ENCODE measurements around the gene RASGEF1B. TPM values are rescaled to one million over a fixed set of nuclear protein-coding genes. Genes with fewer than 3 reads are reported as not detected.

RASGEF1B gene
- total and polyA plus RNA-seq, 9 of the 15 experiments (the other 6 are each of a cell fraction or from before 2014, with no cell fraction given) = 0.04 to 0.57 (median 0.22) TPM

DNA sequence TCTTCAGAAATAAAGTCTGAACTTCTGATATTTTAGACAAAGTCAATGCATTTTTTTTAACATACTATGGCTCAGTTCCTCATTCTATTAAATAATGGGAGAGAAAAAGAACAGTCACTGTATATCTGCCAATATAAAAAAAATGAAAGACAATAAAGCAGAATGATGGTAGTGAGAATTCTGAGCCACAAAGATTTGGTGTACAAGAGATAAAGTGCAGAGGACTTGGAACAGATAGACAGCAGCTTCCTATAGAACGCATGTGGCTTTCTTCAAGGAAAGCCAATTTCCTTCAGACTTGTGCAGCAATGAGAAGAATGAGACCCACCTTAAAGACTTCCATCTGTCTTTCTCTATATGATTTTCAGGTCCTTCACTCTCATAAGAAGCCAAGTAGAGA, 39.7 kb downstream of the RASGEF1B start (continued):
- TF ChIP-seq HLTF (IDR thresholded peaks at IDR 0.05) (no peak), BRF1 (IDR thresholded peaks at IDR 0.05; ENCODE audit: borderline replicate concordance, extremely low read depth, insufficient read length) (no peak), HDAC1 (IDR thresholded peaks at IDR 0.05) (no peak), ZNF57 (CRISPR knock-in tag; IDR thresholded peaks at IDR 0.05) (no peak)

DNA sequence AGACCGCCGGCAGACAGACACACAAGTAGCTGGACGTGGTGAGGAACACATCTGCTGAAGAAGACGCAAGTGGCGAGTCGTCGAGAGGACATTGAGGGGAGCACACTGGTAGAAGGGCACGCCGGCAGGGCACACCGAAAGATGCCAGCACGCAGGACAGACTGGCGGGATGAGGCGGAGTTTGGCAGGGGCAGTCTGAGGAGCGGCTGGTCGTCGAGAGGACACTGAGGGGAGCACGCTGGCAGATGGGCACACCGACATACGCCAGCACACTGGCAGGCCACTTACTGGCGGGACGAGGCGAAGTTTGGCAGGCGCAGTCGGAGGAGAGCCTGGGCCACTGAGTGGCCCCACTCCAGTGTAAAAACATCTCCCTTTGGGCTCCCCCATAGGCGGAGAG, 42.1 kb downstream of the RASGEF1B start:
- WGBS (ENCODE audit: insufficient coverage, low coverage, missing lambda C conversion rate) = 87% methylated on average over 20 of the region's 25 CpGs
- CTCF ChIA-PET (ENCODE audit: low intra/inter-chr PET ratio) = no interaction called here

More for the DNA sequence above, 42.1 kb downstream of the RASGEF1B start:
- intact Hi-C loops (cut with micrococcal nuclease) = no loop called here
- DNase-seq (ENCODE audit: extremely low read depth in 1 of 4, low spot score in 3 of 4) = no peak
- Histone ChIP-seq H4K20me1 (replicated peaks; ENCODE audit: control insufficient read depth, insufficient read depth, low read length) (no peaks in the 10 kb centered on the region), H3K9ac (ENCODE audit: insufficient read depth in 1 of 2, low read depth in 2 of 2, low read length in 2 of 2) (no peak overlapping the region), H3K4me3 (no peak overlapping the region), H3K27me3 (ENCODE audit: control insufficient read depth in 2 of 2, insufficient read depth in 2 of 2, low read length in 2 of 2) (no peaks in the 10 kb centered on the region), H3K9me3 (replicated peaks; ENCODE audit: control insufficient read depth, insufficient read depth, low read depth, low read length) (no peaks in the 10 kb centered on the region), H3K9me1 (ENCODE audit: control insufficient read depth, insufficient read depth, low read length) (no peaks in the 10 kb centered on the region), H2AFZ (ENCODE audit: low read depth, low read length) (no peak overlapping the region), H3K4me2 (ENCODE audit: insufficient read depth, low read length) (no peak overlapping the region), H3K79me2 (ENCODE audit: control insufficient read depth, insufficient read depth, low read length) (no peaks in the 10 kb centered on the region), H3K4me1 (replicated peaks in 1 of 2; ENCODE audit: control insufficient read depth in 2 of 2, insufficient read depth in 2 of 2, low read length in 2 of 2) (peaks cover 12 to 14% of the 10 kb centered on the region in 2 experiments; a peak in 4 of 5 replicates), H3K36me3 (ENCODE audit: control insufficient read depth, insufficient read depth, low read length) (no peaks in the 10 kb centered on the region), H3K27ac (ENCODE audit: extremely low read depth, low read depth, low read length) (no peak overlapping the region)
- FAIRE-seq = no peak
- TF ChIP-seq HNRNPK (IDR thresholded peaks at IDR 0.05; ENCODE audit: low read depth, low read length, poor library complexity, severe bottlenecking) (no peak), POLR2A (conservative IDR thresholded peaks at IDR 0.05) (no peak), ETV1 (tag; conservative IDR thresholded peaks at IDR 0.05; ENCODE audit: low read depth) (no peak), SAFB2 (IDR thresholded peaks at IDR 0.05; ENCODE audit: borderline replicate concordance, low read depth, low read length, severe bottlenecking) (no peak), KLF16 (IDR thresholded peaks at IDR 0.05) (no peak), ZNF699 (CRISPR knock-in tag; IDR thresholded peaks at IDR 0.05; ENCODE audit: insufficient replicate concordance) (no peak), SIX5 (IDR thresholded peaks at IDR 0.05; ENCODE audit: borderline replicate concordance in 1 of 2, insufficient read depth in 1 of 2, low read depth in 1 of 2, low read length in 2 of 2) (no peak)
- TF ChIP-seq, protein P1, sequence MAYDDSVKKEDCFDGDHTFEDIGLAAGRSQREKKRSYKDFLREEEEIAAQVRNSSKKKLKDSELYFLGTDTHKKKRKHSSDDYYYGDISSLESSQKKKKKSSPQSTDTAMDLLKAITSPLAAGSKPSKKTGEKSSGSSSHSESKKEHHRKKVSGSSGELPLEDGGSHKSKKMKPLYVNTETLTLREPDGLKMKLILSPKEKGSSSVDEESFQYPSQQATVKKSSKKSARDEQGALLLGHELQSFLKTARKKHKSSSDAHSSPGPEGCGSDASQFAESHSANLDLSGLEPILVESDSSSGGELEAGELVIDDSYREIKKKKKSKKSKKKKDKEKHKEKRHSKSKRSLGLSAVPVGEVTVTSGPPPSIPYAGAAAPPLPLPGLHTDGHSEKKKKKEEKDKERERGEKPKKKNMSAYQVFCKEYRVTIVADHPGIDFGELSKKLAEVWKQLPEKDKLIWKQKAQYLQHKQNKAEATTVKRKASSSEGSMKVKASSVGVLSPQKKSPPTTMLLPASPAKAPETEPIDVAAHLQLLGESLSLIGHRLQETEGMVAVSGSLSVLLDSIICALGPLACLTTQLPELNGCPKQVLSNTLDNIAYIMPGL (CRISPR knock-in tag; IDR thresholded peaks at IDR 0.05) = no peak
- no TSS peak for BruUV-seq (replicated peaks)
- no peak for ATAC-seq
- POLR2A ChIA-PET = no interaction called here
- in situ Hi-C loops (cut with MboI) = no loop called here

Measured in K562 (cell line).